Caco-2 (cell line): ENCODE results near the gene DCAF8. TPM values are rescaled to one million over a fixed set of nuclear protein-coding genes. Genes with fewer than 3 reads are reported as not detected.
A peak's percentile ranks its signal among the peaks of the same experiment; 100 is the strongest.
"Not testable (repeated sequence)": the region's sequence is repeated elsewhere in the genome, so short reads cannot be mapped to it uniquely, and the experiment has no call there.

Experiments
- BruUV-seq: library from RNA; stranded (reverse); fragments of 400-500 nt; replicated peaks from 2 replicates; lab custom pipeline; 2021; lab: Mats Ljungman, UMichigan
- CTCF ChIA-PET: fragments of 300-600 bp; sonication (Branson Sonifier 250); formaldehyde crosslinking; loops from one replicate; lab custom pipeline; 2022; ENCODE audit warnings: antibody characterized with exemption; lab: Charles Lee
- POLR2A ChIA-PET: fragments of 300-600 bp; sonication (Branson Sonifier 250); formaldehyde crosslinking; loops from one replicate; lab custom pipeline; 2022; ENCODE audit warnings: antibody characterized with exemption; lab: Charles Lee
- DNase-seq, 2 experiments: peaks; one replicate each; pipeline versions ENCODE4 v3.0.0 to v3.0.0-alpha.2; 2020 to 2022
- H3K27me3 ChIP-seq: replicated peaks from 2 replicates; pipeline ENCODE4 v1.6.0; 2011; ENCODE audit warnings: low read length; ENCODE audit not compliant: control insufficient read depth, insufficient read depth
- H3K36me3 ChIP-seq: 2 replicates; pipeline ENCODE4 v1.5.1; 2011; ENCODE audit warnings: low read length; ENCODE audit not compliant: control insufficient read depth, insufficient read depth
- H3K4me1 ChIP-seq: fragments of 250-450 bp; sonication (Bioruptor Pico); 2 replicates; pipeline ENCODE4 v1.5.1; 2020; ENCODE audit warnings: mild to moderate bottlenecking
- H3K4me3 ChIP-seq: 2 replicates; pipeline ENCODE4 v1.5.1; 2011; ENCODE audit warnings: low read depth, mild to moderate bottlenecking, control low read depth, low read length
- H3K9me3 ChIP-seq: fragments of 250-450 bp; sonication (Bioruptor Pico); 2 replicates; pipeline ENCODE4 v1.5.1; 2020; ENCODE audit warnings: mild to moderate bottlenecking, moderate library complexity
- H3K27ac Mint-ChIP-seq: one replicate; pipeline ENCODE4 v1.8.0; 2022; ENCODE audit warnings: mixed read lengths; ENCODE audit not compliant: unreplicated experiment
- H3K27me3 Mint-ChIP-seq: one replicate; pipeline ENCODE4 v1.8.0; 2022; ENCODE audit warnings: mixed read lengths; ENCODE audit not compliant: insufficient read depth, unreplicated experiment
- H3K36me3 Mint-ChIP-seq: one replicate; pipeline ENCODE4 v1.8.0; 2022; ENCODE audit warnings: mild to moderate bottlenecking, mixed read lengths; ENCODE audit not compliant: insufficient read depth, unreplicated experiment
- H3K4me1 Mint-ChIP-seq: one replicate; pipeline ENCODE4 v1.8.0; 2022; ENCODE audit warnings: low read depth, mixed read lengths; ENCODE audit not compliant: unreplicated experiment
- H3K4me3 Mint-ChIP-seq: one replicate; pipeline ENCODE4 v1.8.0; 2022; ENCODE audit warnings: mild to moderate bottlenecking, moderate library complexity, mixed read lengths; ENCODE audit not compliant: unreplicated experiment
- H3K9me3 Mint-ChIP-seq: one replicate; pipeline ENCODE4 v1.8.0; 2022; ENCODE audit warnings: mixed read lengths; ENCODE audit not compliant: unreplicated experiment
- CTCF ChIP-seq, 2 experiments: fragments of 200-600 bp in 1 of 2; IDR thresholded peaks; 1 replicate in 1 of 2; 2 replicates in 1 of 2; pipeline versions ENCODE4 v1.5.1 to v1.8.0; 2011 to 2022; ENCODE audit warnings: antibody characterized with exemption in 1 of 2, control low read depth in 1 of 2, inconsistent platforms in 1 of 2, low read depth in 1 of 2, low read length in 1 of 2, mild to moderate bottlenecking in 1 of 2, moderate library complexity in 1 of 2; ENCODE audit not compliant: insufficient read depth in 1 of 2, severe bottlenecking in 1 of 2, unreplicated experiment in 1 of 2
- intact Hi-C: fragments of 100-400 bp; cut with micrococcal nuclease; formaldehyde crosslinking; loops from one replicate; pipeline ENCODE4 v1.10.0; 2022; ENCODE audit not compliant: unreplicated experiment
- total RNA-seq: library from RNA; stranded (reverse); gene quantifications from 2 replicates; pipeline ENCODE4 v1.2.3, GENCODE V29; 2022

Gene DCAF8
- total RNA-seq, 1 experiment from 2014 or later = 112 TPM

DNA sequence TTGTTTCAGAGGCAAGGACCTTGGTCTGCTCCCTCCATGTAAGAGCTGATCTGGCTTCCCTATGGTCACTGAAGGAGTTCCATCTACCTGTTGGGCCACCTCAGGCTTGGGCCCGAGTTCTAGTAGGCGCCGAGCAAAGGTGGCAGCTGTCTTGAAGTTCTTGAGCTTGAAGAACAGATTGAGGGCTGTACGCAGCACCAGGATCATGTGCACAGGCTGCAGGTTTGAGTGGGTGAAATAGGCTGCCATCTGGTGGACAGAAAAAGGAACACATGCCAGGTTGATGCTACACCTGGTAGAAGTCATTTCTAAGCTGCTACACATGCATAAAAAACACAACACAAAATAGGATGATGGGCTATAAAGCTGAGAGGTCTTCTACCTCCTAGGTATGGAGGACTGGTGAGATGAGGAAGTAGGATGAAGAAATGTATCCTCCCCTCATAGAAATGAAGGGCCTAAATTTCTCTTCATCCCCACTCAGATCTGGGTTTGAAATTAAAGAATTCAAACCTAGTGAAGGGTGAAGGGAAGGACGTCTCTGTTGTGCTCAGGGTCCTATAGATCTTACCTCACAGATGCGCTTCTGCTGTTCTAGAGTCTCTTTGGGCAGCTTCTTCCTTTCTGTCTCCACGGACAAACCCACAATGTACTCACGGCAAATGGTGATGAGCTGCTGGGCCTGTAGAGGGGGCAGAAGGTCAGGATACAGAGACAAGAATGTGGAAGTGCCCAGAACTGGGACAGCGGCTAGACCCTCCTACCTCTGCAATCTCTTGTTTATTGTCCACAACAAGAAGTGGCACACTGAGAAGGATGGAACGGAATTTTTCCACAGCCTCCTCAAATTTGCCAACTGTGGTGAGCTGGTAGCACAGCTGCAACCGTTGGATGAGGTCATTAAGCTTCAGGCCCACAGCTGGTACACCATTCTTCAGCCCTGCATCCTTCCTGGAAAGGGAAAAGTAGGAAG is 29.2 kb upstream of the DCAF8 start:
- CTCF ChIA-PET = interaction anchor here (0.6 to 2.8 kb wide), 20 partner anchors 11 to 206 kb away, joined by 3 to 41 read pairs (median 4); partner anchors contain the start of genes CASQ1, DCAF8, IGSF8 and NCSTN
- peak; percentile 66 to 77 for TF ChIP-seq CTCF (IDR thresholded peaks at IDR 0.05; ENCODE audit: insufficient read depth in 1 of 2, low read depth in 1 of 2, low read length in 1 of 2, severe bottlenecking in 1 of 2, unreplicated experiment in 1 of 2)
- Mint-ChIP-seq H3K9me3 (no peaks in the 10 kb centered on the region), H3K4me3 (no peak overlapping the region), H3K4me1 (peaks cover 4% of the 10 kb centered on the region), H3K27ac (no peak overlapping the region), H3K36me3 (peaks cover 82% of the 10 kb centered on the region), H3K27me3 (no peaks in the 10 kb centered on the region)
- Histone ChIP-seq H3K36me3 (peaks cover 11% of the 10 kb centered on the region), H3K4me1 (no peaks in the 10 kb centered on the region), H3K27me3 (no peaks in the 10 kb centered on the region), H3K4me3 (no peak overlapping the region), H3K9me3 (no peaks in the 10 kb centered on the region)
- DNase-seq = peak; percentile 71 to 72
- intact Hi-C loops = loop anchor here (1.0 to 10.0 kb wide), 3 partner anchors 83 to 190 kb away; no protein-coding TSS in a partner anchor
- no TSS peak for BruUV-seq
- POLR2A ChIA-PET = interaction anchor here (1.5 kb wide), 1 partner anchor 29 kb away, joined by 7 read pairs; the partner anchor contains the start of gene DCAF8

DNA sequence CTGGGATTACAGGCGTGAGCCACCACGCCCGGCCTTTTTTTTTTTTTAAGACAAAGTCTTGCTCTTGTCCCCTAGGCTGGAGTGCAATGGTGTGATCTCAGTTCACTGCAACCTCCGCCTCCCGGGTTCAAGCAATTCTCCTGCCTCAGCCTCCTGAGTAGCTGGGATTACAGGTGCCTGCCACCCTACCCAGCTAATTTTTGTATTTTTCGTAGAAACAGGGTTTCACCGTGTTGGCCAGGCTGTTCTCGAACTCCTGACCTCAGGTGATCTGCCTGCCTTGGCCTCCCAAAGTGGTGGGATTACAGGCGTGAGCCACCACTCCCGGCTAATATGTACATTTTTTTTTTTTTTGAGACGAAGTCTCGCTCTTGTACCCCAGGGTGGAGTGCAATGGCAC is 25.4 kb upstream of the DCAF8 start:
- BruUV-seq, intact Hi-C loops, H3K4me3 Mint-ChIP-seq, H3K9me3 ChIP-seq, H3K27me3 Mint-ChIP-seq, H3K9me3 Mint-ChIP-seq, H3K27ac Mint-ChIP-seq, DNase-seq, H3K4me3 ChIP-seq, H3K27me3 ChIP-seq, H3K36me3 ChIP-seq, H3K4me1 ChIP-seq, POLR2A ChIA-PET: not testable (repeated sequence)
- Mint-ChIP-seq H3K36me3 (peaks cover 67% of the 10 kb centered on the region), H3K4me1 (peaks cover 24% of the 10 kb centered on the region)
- CTCF ChIA-PET = interaction anchor here (1.0 kb wide), 2 partner anchors 94 to 186 kb away, joined by 5 to 6 read pairs; no protein-coding TSS in a partner anchor

DNA sequence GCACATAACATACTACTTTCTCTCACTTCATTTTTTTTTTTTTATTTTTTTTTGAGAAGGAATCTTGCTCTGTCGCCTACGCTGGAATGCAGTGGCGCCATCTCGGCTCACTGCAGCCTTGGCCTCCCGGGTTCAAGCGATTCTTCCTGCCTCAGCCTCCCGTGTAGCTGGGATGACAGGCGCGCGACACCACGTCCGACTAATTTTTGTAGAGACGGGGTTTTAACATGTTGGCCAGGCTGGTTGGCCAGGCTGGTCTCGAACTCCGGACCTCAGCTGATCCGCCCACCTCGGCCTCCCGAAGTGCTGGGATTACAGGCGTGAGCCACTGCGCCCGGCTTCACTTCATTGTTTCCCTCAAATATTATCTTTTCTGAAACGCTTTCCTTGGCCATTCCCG is 23.2 kb upstream of the DCAF8 start:
- H3K9me3 ChIP-seq = no peaks in the 10 kb centered on the region
- Mint-ChIP-seq H3K27ac (peak overlapping the region; percentile 99), H3K27me3 (no peaks in the 10 kb centered on the region), H3K9me3 (no peaks in the 10 kb centered on the region), H3K36me3 (peaks cover 63% of the 10 kb centered on the region), H3K4me1 (peaks cover 24% of the 10 kb centered on the region), H3K4me3 (peak overlapping the region; percentile 99)
- H3K36me3 ChIP-seq = peaks cover 3% of the 10 kb centered on the region
- H3K27me3 ChIP-seq = no peaks in the 10 kb centered on the region
- ChIA-PET POLR2A (interaction anchor here (0.5 to 2.1 kb wide), 3 partner anchors 10 to 25 kb away, joined by 3 to 21 read pairs (median 10); partner anchors contain the start of gene DCAF8), CTCF (interaction anchor here (0.7 to 1.6 kb wide), 4 partner anchors 34 to 556 kb away, joined by 3 to 6 read pairs (median 4); no protein-coding TSS in a partner anchor)
- 0 out of 2 replicates have a peak, but pooled peaks cover 6% of the 10 kb centered on the region for H3K4me1 ChIP-seq
- peak in 1 of 2 experiments; percentile 16 for DNase-seq
- TF ChIP-seq CTCF (IDR thresholded peaks at IDR 0.05; ENCODE audit: insufficient read depth in 1 of 2, low read depth in 1 of 2, low read length in 1 of 2, severe bottlenecking in 1 of 2, unreplicated experiment in 1 of 2) = no peak
- intact Hi-C loops = loop anchor here (1.0 to 2.0 kb wide), 2 partner anchors 23 to 57 kb away; partner anchors contain the start of genes COPA, DCAF8 and NCSTN
- H3K4me3 ChIP-seq = peak overlapping the region; percentile 70
- BruUV-seq = no TSS peak
